ENCODE results near the gene CXCL12. TPM values are rescaled to one million over a fixed set of nuclear protein-coding genes. Genes with fewer than 3 reads are reported as not detected.

The CXCL12 gene
- total and polyA plus RNA-seq, 10 donors, result 22.7 to 549 (median 294) TPM

GRCh38 chr10:44398271-44398670 is 13.4 kb upstream of the CXCL12 start:
- 51 to 73% (median 64%) methylated on average over 7 of the region's 7 CpGs for WGBS, 5 donors
- Histone ChIP-seq H3K27me3 (replicated peaks in 1 of 7) (peaks cover 0 to 26% (median 0%) of the 10 kb centered on the region in 7 donors), H3K36me3 (no peaks in the 10 kb centered on the region), H3K4me1 (no peaks in the 10 kb centered on the region), H3K9me3 (no peaks in the 10 kb centered on the region), H3K4me3 (no peak overlapping the region), H3K27ac (no peak overlapping the region)
- intact Hi-C loops (cut with DNase I; ENCODE audit: low total_unique reads), result no loop called here
- TF ChIP-seq POLR2AphosphoS5 (IDR thresholded peaks at IDR 0.05) (no peak), POLR2A (IDR thresholded peaks at IDR 0.05) (no peak)
- TF ChIP-seq, protein P1, sequence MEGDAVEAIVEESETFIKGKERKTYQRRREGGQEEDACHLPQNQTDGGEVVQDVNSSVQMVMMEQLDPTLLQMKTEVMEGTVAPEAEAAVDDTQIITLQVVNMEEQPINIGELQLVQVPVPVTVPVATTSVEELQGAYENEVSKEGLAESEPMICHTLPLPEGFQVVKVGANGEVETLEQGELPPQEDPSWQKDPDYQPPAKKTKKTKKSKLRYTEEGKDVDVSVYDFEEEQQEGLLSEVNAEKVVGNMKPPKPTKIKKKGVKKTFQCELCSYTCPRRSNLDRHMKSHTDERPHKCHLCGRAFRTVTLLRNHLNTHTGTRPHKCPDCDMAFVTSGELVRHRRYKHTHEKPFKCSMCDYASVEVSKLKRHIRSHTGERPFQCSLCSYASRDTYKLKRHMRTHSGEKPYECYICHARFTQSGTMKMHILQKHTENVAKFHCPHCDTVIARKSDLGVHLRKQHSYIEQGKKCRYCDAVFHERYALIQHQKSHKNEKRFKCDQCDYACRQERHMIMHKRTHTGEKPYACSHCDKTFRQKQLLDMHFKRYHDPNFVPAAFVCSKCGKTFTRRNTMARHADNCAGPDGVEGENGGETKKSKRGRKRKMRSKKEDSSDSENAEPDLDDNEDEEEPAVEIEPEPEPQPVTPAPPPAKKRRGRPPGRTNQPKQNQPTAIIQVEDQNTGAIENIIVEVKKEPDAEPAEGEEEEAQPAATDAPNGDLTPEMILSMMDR (IDR thresholded peaks at IDR 0.05 in 8 of 11, conservative IDR thresholded peaks at IDR 0.05 in 3 of 11), result no peak
- DNase-seq, result no peak

- H3K27ac ChIP-seq, result no peak overlapping the region
- WGBS, 5 donors, result 71 to 89% (median 81%) methylated on average over 5 to 6 of the region's 6 CpGs
- no peaks in the 10 kb centered on the region for H3K4me1 ChIP-seq
- DNase-seq, result no peak
- intact Hi-C loops (cut with DNase I; ENCODE audit: low total_unique reads), result no loop called here
- no peaks in the 10 kb centered on the region for H3K9me3 ChIP-seq
- TF ChIP-seq, protein P1 (IDR thresholded peaks at IDR 0.05 in 8 of 11, conservative IDR thresholded peaks at IDR 0.05 in 3 of 11), result no peak
- TF ChIP-seq POLR2AphosphoS5 (IDR thresholded peaks at IDR 0.05) (no peak), POLR2A (IDR thresholded peaks at IDR 0.05) (no peak)
- peaks cover 0 to 26% (median 0%) of the 10 kb centered on the region in 7 donors for H3K27me3 ChIP-seq (replicated peaks in 1 of 7)
- no peaks in the 10 kb centered on the region for H3K36me3 ChIP-seq
- no peak overlapping the region for H3K4me3 ChIP-seq
Observed at GRCh38 chr10:44397476-44398225, 12.8 kb upstream of the CXCL12 start.

- Histone ChIP-seq H3K27ac (no peak overlapping the region), H3K4me3 (no peak overlapping the region)
- DNase-seq, result peak; percentile 64
Observed at GRCh38 chr10:44396671-44397191, 11.8 kb upstream of the CXCL12 start.

More at GRCh38 chr10:44396671-44397191, 11.8 kb upstream of the CXCL12 start:
- Histone ChIP-seq H3K9me3 (no peaks in the 10 kb centered on the region), H3K36me3 (no peaks in the 10 kb centered on the region), H3K4me1 (no peaks in the 10 kb centered on the region), H3K27me3 (replicated peaks in 1 of 7) (peaks cover 0 to 26% (median 0%) of the 10 kb centered on the region in 7 donors)
- no peak for TF ChIP-seq POLR2AphosphoS5 (IDR thresholded peaks at IDR 0.05)
- TF ChIP-seq, protein P1 (IDR thresholded peaks at IDR 0.05 in 8 of 11, conservative IDR thresholded peaks at IDR 0.05 in 3 of 11), result no peak
- no peak for TF ChIP-seq POLR2A (IDR thresholded peaks at IDR 0.05)
- intact Hi-C loops (cut with DNase I; ENCODE audit: low total_unique reads), result no loop called here
- WGBS, 5 donors, result 68 to 79% (median 76%) methylated on average over 7 of the region's 7 CpGs
